ENCODE measurements around the gene BMP4.

- TF ChIP-seq CTCF (IDR thresholded peaks at IDR 0.05; ENCODE audit: low read depth, low read length, missing input control) (no peak), ZBTB33 (IDR thresholded peaks at IDR 0.05) (no peak), TAF1 (conservative IDR thresholded peaks at IDR 0.05) (no peak), RAD21 (IDR thresholded peaks at IDR 0.05) (no peak), FOXA1 (IDR thresholded peaks at IDR 0.05) (no peak), MAX (IDR thresholded peaks at IDR 0.05) (no peak)
Measured at GRCh38 chr14:53999061-53999488, 42.5 kb upstream of the BMP4 start.

Measured in liver (tissue), 3 donors.